ENCODE measurements around the gene SYT8.
"Not testable (repeated sequence)": the region's sequence is repeated elsewhere in the genome, so short reads cannot be mapped to it uniquely, and the experiment has no call there.

Gene SYT8

DNA sequence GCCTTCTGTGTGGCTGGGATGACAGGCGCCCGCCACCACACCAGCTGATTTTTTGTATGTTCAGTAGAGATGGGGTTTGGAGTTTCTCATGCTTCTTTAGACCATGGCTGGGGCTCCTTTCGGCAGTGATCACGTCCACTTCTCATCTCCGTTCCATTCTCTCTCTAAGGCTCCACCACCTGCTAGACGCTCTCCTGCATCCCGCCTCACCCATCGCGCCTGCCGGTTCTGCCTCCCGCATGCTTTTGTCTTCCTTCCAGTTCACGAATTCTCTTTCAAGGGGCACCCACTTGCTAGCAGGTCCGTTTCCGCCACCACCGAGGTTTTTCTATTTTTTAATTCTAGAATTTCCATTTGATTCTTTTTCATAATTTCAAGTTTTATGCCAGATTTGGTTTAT lies 22.0 kb upstream of the SYT8 start:
- no peaks in the 10 kb centered on the region for H3K4me1 Mint-ChIP-seq
- ATAC-seq (no peak), DNase-seq (no peak)
- no peaks in the 10 kb centered on the region for H3K9me3 Mint-ChIP-seq
- H3K27me3 Mint-ChIP-seq = peaks cover 8% of the 10 kb centered on the region
- no peak overlapping the region for H3K27ac Mint-ChIP-seq
- no peak overlapping the region for H3K4me3 Mint-ChIP-seq

DNA sequence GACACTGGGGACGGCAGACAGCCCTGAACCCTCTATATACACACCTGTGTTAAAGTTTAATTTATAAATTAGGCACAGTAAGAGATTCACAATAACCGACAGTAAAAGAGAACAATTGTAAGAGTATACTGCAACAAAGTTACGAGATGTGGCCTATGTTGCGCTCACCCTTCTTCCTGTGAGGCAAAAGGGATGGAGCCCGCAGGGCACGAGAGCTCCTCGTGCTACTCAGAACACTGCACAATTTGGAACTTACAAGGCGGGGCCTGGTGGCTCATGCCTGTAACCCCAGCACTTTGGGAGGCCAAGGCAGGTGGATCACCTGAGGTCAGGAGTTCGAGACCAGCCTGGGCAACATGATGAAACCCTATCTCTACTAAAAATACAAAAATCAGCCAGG lies 21.4 kb upstream of the SYT8 start:
- not testable (repeated sequence) for DNase-seq, H3K4me1 Mint-ChIP-seq, H3K4me3 Mint-ChIP-seq, H3K27ac Mint-ChIP-seq, H3K9me3 Mint-ChIP-seq, ATAC-seq, H3K27me3 Mint-ChIP-seq

DNA sequence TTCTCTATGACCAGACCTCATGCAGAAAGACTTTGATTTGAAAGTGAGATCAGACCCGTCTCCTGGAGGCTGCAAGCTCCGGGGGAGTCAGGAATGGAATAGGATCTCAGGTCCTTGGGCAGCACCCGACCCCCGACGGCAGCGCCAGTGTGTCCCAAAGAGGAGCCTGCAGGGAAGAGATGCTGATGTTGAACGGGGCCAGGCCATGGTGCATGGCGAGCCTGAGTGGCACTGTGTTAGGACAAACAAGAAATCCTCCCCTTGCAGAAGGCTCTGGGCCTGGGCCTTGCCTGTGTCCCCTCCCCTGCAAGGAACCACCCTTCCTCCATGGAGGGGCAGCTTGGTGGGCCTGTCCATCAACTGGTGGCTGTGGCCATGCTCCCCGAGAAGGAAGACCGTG lies 20.1 kb upstream of the SYT8 start:
- Mint-ChIP-seq H3K27ac (no peak overlapping the region), H3K4me3 (no peak overlapping the region), H3K27me3 (peaks cover 8% of the 10 kb centered on the region), H3K9me3 (peaks cover 0 to 12% of the 10 kb centered on the region in 2 donors), H3K4me1 (no peaks in the 10 kb centered on the region)
- no peak for ATAC-seq
- no peak for DNase-seq

DNA sequence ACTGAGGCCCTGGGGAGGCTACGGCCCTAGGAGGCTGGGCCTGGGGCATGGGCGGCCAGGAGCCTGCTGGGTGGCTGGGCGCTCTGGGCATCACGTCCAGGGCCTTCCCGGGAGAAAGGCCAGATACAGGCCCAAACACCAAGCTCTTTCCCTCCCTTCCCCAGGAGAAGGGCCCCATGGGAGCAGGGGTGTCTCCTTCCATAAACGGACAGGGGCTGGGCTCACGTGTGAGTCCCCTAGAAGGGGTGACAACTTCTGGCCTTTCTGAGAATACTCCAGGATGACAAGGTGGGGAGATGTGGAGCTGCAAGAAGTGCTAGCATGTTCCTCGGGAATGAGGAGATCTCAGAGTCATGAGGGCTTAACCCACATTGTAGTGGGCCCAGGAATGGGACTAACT lies 19.5 kb upstream of the SYT8 start:
- DNase-seq = no peak
- Mint-ChIP-seq H3K4me1 (no peaks in the 10 kb centered on the region), H3K27ac (no peak overlapping the region), H3K27me3 (peaks cover 8% of the 10 kb centered on the region), H3K4me3 (no peak overlapping the region), H3K9me3 (peaks cover 0 to 19% of the 10 kb centered on the region in 2 donors)
- no peak for ATAC-seq

DNA sequence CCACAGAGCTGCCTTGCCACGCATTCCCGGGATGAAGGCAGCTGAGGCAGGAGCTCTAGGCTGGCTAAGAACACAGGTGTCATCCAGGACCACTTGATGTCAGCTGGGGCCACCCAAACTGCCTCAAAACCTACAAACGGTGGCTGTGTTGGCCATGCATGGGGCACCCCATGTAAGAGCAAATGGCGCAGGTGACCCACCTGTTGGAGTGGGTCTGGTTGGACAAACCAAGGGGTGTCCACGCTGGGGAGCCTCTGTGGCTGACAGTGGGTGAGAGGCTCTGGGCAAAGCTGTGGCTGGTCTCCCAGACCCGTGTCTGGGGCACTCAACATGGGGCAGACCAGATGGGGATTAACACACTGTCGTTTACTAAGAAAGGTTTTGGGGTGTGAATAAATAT lies 19.0 kb upstream of the SYT8 start:
- Mint-ChIP-seq H3K9me3 (peaks cover 0 to 20% of the 10 kb centered on the region in 2 donors), H3K27ac (no peak overlapping the region), H3K4me3 (no peak overlapping the region), H3K4me1 (no peaks in the 10 kb centered on the region), H3K27me3 (peaks cover 8% of the 10 kb centered on the region)
- DNase-seq = no peak
- ATAC-seq = no peak

DNA sequence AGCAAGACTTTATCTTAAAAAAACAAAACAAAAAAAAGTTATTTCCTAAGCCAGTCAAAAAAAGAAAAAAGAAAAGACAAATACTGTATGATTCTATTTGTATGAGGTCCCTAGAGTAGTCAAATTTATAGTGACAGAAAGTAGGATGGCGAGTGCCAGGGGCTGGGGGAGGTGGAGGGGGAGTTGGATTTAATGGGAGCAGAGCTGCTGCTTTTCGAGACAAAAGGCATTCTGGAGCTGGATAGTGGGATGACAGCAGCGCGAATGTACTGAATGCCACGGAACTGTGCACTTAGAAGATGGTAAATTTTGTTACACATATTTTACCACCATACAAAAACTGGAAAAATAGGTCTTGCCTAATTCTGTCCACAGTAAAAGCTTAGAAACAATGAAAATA lies 17.8 kb upstream of the SYT8 start:
- H3K4me3 Mint-ChIP-seq = no peak overlapping the region
- ATAC-seq (no peak), DNase-seq (no peak)
- H3K9me3 Mint-ChIP-seq = peaks cover 10 to 20% of the 10 kb centered on the region in 2 donors
- no peaks in the 10 kb centered on the region for H3K4me1 Mint-ChIP-seq
- no peak overlapping the region for H3K27ac Mint-ChIP-seq
- H3K27me3 Mint-ChIP-seq = peaks cover 8% of the 10 kb centered on the region

DNA sequence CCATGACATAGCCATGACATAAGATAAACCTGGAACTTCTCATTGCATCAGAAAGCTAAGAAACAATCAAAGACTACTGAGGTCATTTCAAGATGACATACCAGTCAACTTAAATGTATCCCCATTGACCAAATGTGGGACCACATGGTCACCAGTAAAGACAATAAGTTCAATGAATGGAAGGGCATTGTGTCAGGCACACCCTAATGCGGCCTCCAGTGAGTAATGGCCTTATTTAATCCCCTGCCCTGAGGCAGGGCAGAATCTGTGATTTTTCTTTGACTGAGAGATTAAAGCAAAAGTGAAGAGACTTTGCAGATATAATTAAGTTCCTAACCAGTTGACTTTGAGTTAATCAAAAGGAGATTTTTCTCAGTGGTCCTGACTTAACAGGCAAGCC lies 17.3 kb upstream of the SYT8 start:
- Mint-ChIP-seq H3K4me1 (no peaks in the 10 kb centered on the region), H3K27ac (no peak overlapping the region), H3K27me3 (peaks cover 8% of the 10 kb centered on the region), H3K9me3 (peaks cover 10 to 20% of the 10 kb centered on the region in 2 donors), H3K4me3 (no peak overlapping the region)
- DNase-seq = no peak
- no peak for ATAC-seq

DNA sequence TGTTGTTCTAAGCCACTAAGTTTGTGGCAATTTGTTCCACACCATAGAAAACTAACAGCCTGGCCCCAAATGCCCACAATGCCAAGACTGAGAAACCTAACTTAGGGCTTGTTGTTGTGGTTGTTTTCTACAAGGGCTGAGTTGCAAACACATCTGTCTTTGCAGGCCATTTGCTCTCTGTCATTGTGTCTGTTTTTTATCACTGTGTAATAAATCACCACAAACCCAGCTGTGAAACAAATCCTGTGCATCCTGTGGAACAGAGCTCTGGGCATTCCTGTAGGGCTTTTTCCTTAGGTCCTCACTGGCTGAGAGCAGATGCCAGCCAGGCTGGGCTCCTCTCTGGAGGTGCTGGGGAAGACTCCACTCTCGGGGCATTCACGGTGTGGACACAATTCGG lies 15.7 kb upstream of the SYT8 start:
- no peak for DNase-seq
- Mint-ChIP-seq H3K4me3 (no peak overlapping the region), H3K4me1 (no peaks in the 10 kb centered on the region), H3K9me3 (peaks cover 10 to 20% of the 10 kb centered on the region in 2 donors), H3K27ac (no peak overlapping the region), H3K27me3 (no peaks in the 10 kb centered on the region)
- ATAC-seq = no peak

DNA sequence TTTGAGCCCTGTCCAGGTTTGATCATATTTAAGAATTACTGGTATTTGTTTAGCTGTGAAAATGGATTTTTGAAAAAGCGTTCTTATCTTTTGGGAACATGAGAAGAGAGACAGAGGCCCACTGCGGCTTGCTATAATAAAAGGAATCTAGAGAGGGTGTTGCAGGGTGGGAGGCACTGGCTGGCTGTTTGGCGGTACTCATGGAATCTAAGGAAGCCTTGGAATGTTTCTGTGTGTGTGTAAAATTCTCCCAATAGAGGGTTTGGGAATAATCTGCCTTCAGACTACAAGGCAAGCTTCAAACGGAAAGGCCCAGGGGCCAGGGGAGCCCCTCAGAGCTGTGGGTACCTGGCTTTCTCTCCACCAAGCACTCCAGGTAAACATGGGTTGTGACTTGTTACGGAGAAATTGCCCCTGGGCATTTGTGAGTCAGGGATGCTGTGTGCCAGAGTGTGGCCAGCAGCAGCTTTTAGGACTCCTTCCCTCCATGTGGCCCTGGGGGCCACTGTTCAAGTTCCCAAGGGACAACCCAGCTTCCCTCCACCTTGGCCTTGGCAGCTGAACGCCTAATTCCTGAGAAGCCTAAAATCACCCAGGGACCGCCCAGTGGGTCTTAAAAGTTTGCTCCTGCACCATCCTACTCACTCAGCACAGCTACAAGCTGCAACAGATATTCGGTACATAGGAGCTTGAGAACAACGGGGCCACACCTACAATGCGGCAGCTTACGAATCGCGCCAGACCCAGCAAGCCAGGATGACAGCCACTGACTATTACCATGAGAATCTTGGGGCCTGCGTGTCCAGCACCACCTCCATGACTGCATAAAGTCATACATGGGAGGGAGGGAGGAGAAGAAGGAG lies 14.1 kb upstream of the SYT8 start:
- Mint-ChIP-seq H3K4me3 (no peak overlapping the region), H3K27ac (no peak overlapping the region), H3K4me1 (no peaks in the 10 kb centered on the region), H3K9me3 (peaks cover 10 to 20% of the 10 kb centered on the region in 2 donors), H3K27me3 (no peaks in the 10 kb centered on the region)
- DNase-seq (no peak), ATAC-seq (no peak)

DNA sequence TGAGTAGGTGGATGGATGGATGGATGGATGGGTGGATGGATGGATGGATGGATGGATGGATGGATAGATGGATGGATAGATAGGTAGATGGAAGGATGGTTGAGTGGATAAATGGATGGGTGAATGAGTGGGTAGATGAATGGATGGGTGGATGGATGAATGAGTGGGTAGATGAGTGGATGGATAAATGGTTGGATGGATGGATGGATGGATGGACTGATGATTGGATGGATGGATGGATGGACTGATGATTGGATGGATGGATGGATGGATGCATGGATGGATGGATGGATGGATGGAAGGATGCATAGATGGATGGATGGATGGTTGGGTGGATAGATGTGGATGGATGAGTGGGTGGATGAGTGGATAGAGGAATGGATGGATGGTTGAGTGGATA lies 13.2 kb upstream of the SYT8 start:
- Mint-ChIP-seq H3K4me1 (no peaks in the 10 kb centered on the region), H3K9me3 (peaks cover 10 to 20% of the 10 kb centered on the region in 2 donors), H3K27me3 (no peaks in the 10 kb centered on the region), H3K27ac (no peak overlapping the region), H3K4me3 (no peak overlapping the region)
- ATAC-seq (no peak), DNase-seq (no peak)

DNA sequence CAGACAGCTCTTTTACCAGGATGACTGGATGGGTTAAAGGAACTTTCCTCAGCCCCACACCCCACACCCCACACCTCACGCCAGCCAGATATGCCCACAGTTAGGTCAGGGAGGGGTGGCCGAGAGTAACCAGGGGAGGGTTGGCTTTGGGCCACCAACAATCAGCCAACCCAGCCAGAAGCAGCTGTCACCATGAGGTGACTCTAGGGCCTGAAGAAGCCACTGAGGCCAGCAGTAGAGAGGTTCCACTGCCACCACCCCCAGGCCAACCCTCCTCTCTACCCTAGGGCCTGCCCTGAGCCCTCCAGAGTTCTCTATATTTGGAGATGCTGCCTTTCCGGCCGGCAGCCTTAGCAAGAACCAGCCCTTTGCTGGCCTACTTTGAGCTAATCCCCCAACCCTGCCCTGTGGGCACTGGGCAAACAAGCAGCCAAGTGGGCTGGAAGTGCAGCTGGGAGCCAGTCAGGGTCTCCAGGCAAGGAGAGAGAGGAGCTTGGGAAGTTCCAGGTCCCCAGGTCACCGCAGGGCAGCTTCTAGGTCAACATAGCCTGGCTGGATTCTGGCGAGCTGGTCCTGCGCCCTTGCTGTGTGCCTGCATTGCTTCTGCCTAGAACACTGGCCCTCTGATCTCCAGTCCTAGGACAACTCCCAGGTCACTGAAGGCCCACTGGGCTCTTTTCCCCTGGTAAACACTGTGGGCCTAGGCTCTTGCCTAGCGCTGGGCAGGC lies 12.0 kb upstream of the SYT8 start:
- ATAC-seq (no peak), DNase-seq (no peak)
- Mint-ChIP-seq H3K4me3 (no peak overlapping the region), H3K27ac (peak overlapping the region in 1 of 2 donors; percentile 9), H3K9me3 (peaks cover 10 to 20% of the 10 kb centered on the region in 2 donors), H3K4me1 (no peaks in the 10 kb centered on the region), H3K27me3 (no peaks in the 10 kb centered on the region)

DNA sequence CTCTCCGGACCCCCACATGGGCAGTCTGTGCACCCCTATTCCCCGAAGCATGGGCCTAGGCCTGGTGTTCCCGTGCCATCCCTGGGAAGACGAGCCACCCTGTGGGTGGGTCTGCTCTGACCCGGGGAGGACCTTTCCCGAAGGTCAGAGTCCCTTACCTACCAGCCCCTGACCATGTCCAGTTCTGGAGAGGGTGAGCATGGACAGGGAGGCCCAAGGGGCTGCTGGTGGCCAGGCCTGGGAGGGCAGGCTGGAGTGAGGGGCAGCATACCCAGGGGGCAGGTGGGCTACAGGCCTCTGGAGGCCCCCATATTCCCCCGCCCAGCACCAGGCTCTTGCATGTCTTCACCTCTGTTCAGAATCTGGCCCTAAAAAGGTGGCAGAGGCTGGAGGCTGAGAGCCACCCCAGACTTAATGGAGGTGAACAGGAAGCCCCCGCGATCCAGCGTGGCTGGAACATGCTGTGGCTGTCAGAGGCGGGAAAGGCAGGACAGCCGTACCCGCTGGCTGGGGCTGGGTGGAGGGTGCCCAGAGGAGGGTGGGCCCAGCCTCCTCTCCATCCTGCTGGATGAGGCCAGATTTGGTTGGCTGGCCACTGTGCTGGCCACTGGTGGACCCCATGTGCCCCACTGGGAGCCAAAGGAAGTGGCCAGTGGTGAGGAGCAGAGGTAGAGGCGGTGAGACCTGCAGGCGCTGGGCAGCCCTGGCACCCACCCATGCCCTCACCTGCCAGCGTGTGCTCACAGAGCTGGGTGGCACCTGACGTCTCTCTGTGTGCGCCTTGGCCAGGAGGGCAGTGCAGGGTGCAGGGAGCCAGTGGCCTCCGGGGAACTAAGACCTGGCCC lies 11.2 kb upstream of the SYT8 start:
- no peak overlapping the region for H3K4me3 Mint-ChIP-seq
- H3K9me3 Mint-ChIP-seq = peaks cover 10 to 18% of the 10 kb centered on the region in 2 donors
- no peak overlapping the region for H3K27ac Mint-ChIP-seq
- DNase-seq (no peak), ATAC-seq (no peak)
- no peaks in the 10 kb centered on the region for H3K4me1 Mint-ChIP-seq
- no peaks in the 10 kb centered on the region for H3K27me3 Mint-ChIP-seq

DNA sequence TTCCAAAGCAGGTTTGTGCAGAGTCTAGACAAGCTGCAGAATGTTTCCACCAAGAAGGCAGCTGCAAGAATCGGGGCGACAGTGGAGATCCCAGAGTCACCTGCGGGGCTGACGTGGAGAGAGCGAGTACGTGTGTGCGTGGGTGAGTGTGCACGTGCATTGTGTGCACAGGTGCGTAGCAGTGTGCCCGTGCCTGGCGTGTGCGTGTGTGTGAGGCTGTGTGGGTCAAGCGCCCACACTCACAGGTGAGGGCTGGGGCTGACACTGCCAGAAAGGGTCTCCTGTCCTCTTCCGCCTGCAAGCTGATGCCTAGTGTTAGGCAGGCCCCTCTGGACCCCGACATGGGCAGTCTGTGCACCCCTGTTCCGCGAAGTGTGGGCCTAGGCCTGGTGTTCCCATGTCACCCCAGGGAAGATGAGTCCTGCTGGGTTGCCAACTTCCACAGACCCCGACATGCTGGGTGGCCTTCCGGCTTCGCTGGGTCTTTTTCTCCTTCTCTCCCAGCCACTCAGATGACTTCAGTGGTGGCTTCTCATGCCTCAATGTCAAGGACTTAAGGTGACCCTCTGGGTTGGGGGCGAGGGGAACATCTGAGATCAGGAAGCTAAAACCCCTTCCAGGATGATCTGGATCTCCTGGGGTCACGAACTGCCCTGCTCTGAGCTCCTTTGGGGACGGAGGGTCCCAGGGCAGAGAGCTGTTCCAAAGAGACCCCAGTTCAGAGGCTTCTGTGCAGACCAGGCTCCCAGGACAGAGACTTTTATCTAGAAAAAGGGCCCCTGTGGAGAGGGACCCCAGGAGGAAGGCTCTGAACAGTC lies 10.4 kb upstream of the SYT8 start:
- Mint-ChIP-seq H3K4me3 (no peak overlapping the region), H3K27ac (no peak overlapping the region), H3K27me3 (peaks cover 8% of the 10 kb centered on the region), H3K4me1 (no peaks in the 10 kb centered on the region), H3K9me3 (peaks cover 10% of the 10 kb centered on the region in 2 donors)
- ATAC-seq = no peak
- no peak for DNase-seq

DNA sequence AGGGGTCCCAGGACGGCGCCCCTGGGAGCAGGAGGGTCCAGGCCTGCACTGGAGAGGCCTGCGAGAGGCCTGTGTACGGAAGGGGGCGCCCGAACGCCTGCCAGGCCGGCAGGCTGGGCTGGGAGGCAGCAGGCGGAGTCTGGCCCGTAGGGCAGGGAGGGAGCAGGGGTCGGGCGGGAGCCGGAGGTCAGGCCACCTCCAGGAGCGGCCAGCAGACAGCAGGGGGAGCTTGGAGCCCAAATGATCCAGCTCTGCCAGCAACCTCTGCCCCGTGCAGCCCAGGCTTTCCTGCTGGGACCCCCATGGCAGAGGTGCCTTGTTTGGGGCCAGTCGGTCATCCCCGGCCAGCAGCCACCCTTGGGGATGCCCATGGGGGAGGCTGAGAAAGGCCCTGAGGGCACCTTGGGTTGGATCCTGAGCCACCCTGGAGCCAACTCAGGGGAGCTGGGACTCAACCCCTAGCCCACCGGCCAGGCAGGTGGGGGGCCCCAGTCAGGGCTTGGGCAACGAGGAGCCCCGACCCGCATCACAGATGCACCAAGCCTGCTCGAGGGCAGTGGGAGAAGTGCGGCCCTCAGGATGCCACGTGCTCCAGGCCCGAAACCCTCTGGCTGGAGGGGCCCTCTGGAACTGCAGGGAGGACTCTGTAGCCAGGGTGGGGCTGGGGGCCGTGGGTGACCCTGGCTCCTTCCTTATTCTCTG lies 9.6 kb upstream of the SYT8 start:
- ATAC-seq (no peak), DNase-seq (no peak)
- Mint-ChIP-seq H3K4me1 (no peaks in the 10 kb centered on the region), H3K27ac (no peak overlapping the region), H3K27me3 (peaks cover 10% of the 10 kb centered on the region), H3K9me3 (peaks cover 3 to 10% of the 10 kb centered on the region in 2 donors), H3K4me3 (no peak overlapping the region)
